ENCODE results near the gene TMEM161A.
A peak's percentile ranks its signal among the peaks of the same experiment; 100 is the strongest.
"Not testable (repeated sequence)": the region's sequence is repeated elsewhere in the genome, so short reads cannot be mapped to it uniquely, and the experiment has no call there.

Gene TMEM161A

DNA sequence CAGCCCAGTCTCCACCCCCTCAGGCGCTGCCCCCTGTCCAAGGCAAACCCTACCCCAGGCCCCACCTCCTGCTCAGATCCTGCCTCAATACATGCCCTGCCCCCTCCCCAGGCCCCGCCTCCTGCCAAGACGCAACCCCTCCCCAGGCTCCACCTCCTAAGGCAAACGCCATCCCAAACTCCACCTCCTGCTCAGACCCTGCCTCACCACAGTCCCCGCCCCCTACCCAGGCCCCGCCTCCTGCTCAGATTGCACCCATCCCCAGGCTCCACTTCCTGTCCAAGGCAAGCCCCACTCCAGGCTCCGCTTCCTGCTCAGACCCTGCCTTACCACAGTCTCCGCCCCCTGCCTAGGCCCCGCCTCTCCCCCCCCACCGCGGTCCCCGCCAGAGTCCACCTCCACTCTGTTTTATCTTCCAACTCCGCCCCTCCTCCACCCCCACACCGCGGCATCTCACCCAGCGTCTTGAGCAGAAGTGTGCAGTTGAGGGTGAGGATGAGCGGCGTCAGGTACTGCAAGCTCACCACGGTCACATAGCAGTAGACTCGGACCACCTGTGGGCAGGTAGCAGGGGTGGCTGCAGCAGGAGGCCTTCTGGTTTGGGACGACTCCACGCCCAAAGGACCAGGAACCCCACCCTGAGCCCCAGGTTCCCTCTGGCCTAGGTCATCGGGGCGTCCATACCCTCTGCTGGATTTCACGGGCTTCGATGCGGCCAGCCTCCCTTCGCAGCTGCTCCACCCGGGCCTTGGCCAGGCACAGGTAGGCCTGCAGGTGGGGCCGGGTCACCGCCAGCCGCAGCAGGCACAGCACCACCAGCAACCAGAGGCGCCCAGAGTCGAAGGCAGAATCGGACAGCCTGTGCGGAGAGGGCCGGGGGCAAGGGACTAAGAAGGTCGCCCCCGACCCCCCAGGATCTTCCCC, 17.7 kb downstream of the TMEM161A start:
- no peak for DNase-seq

DNA sequence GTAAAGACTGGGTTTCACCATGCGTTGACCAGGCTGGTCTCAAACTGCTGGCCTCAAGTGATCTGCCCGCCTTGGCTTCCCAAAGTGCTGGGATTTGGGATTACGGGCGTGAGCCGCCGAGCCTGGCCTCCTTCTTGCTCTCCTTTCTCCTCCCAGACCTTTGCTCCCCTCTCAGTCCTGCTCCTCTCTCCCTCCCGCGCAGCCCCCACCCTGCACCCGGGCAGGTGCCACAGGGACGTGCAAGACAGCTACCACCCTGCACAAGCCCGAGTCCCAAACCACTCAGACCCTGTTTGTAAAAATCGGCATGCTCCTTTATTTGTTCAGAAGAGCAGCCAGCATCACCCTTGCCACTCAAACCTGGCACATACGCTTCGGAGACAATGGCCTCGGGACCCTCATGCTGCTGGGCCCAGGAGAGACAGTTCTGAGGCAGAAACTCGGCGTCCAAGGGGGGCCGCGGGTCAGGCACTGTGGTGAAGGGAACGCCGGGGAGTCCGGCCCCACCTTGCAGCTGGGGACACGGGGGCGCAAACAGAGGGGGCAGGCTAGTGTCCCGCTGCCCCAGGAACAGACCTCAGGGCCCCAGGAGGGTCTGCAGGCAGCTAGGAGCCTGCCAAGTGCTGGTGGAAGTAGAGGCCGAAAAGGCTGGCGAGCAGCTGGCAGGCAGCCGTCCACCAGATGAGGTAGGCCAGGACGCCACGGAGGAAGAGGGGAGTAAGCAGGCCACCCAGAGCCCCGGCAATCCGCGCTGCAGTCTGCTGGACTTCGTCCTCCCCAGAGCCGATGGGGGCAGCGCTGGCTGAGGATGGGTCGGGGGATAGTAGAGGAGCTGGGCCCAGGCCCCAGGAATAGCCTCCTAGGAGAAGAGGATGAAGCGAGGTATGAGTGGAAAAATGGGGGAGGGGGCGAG, 18.7 kb downstream of the TMEM161A start:
- no peak for DNase-seq

DNA sequence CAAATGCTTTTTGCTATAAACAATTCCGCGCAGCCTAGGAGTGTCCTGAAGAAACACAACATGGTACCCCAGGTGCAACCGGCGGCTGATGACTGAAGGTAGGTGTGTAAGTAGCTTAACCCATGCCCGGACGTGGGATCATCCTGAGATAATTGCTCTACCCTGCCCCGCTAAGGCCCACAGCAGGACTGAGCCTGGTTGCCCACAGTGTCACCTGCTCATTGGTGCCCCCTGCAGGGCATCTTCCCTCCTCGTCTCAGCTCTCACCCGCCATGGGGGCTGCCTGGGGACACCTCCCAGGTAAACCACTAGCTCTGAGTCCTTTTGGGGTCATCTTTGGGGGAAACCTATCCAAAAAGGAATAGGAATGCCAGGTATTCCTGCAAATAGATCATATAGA, 22.3 kb downstream of the TMEM161A start:
- no peak for DNase-seq

DNA sequence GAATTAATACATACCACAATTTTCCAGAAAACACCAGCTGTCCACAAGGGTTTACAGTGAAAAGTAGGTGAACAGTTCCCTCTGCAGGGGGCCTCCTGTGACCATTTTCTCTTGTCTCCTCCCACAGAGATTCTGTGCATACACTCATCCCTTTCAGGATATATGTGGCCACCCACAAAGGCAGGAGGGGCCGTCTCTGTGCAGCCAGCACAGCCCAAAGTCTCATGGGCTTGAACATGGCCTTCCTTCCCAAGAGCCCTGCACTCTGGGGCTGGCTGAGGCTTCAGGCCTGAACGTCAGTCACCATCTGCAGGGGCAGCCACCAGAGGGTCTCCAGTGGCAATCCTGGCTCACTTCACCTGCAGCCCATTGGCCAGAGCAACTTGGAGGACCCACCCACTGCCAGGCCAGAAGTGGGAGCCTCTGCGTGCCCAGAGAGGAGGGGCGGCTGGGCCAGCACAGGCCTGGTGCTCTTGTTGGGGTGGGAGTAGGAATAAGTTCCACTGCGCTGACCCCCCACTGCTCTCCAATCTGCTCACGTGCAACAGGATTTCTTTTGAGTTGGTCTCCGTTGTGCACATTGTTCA, 25.1 kb downstream of the TMEM161A start:
- peak; percentile 48 for DNase-seq

DNA sequence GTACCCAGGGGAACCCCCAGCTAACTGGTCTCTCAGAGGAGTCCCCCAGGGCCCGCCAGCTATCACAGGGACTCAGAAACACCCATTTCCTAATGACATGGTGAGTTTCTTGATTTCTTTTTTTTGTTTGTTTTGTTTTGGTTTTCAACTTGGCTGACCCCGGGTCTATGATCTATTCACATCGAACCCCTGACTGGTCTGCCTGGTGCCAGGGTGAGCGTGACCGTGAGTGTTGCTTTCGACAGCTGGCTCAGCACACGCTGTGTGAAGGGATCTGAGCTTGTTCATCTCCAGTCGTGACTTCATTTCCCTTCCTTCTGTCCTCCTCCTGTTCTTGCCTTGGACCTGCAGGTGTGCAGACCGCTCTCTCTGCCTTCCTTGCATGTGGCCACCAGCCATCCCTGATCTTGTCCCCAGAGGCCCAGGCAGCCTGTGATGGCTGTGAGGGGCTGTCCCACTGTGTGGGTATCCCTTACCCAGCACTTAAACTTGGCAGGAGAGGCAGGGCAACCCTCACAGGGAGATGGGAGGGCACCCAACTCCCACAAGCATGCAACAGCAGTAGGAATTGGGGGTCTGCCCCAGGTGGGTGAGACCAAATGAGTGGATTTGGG, 26.2 kb downstream of the TMEM161A start:
- no peak for DNase-seq

DNA sequence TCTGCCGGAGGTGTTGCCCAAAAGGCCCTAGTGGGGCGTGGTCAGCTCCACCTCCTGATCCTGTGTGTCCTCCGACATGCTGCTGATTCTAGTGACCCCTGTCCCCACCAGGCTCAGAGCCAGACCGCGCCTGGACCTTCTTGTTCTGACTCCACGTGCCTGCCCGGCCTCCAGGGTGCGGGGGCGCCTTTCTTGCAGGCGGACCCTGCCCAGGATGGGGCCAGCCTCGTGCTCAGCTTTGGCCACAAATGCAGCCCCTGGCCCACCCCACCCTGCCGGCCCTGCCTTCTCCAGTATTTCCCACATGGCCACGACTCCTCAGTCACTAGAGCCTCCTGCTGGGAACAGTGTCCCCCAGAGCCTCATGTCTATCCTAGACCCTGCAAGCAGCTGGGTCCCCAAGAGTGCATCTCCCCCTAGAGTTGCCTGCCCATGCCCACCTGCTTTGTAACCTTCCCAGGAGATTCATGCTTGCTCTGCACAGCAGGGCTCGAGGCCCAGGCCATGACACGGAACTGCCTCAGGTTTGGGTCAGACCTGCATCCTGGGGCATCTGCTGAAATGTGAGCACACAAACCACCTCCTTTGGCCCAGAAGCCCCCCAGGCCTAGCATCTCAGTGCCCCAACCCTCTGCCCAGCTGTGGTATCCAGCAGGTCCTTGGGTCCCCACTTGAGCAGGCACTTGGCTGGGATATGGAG, 27.0 kb downstream of the TMEM161A start:
- DNase-seq = no peak

DNA sequence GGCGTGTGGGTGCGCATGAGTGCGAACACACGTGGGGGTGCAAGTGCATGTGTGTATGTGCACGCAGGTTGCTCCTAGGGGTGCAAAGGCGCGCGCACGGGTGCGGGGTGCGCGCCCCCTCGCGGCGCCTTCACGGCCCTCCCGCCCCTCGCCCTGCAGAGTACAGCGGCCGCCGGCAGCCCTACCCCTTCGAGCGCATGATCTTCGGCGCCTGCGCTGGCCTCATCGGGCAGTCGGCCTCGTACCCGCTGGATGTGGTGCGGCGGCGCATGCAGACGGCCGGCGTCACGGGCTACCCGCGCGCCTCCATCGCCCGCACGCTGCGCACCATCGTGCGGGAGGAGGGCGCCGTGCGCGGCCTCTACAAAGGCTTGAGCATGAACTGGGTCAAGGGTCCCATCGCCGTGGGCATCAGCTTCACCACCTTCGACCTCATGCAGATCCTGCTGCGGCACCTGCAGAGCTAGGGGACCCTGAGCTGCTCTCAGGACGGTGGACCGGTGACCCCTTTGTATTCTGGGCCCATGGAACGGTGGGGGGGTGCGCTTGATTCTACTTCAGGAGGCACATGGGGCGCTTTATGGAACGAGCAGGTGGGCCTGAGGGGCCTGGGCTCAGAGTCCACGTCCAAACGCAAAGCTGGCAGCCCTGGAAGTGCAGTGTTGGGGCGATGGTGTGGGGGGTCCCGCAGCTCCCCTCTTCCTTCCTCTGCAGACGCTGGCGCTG, 27.7 kb downstream of the TMEM161A start:
- no peak for DNase-seq

DNA sequence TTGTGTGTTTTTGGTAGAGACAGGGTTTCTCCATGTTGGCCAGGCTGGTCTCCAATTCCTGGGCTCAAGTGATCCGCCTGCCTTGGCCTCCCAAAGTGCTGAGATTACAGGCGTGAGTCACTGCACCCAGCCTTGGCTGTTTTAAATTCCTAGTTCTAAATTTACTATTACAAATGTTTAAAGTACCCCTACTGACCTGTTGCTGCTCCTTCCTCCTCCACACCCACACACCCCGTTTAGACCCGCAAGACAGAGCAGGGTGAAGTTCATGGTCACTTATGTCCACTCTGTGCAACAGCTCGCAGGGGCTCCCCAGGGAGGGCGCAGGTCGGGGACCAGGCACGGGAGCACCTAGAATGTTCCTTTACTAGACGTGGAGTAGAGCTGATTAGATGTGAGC, 28.7 kb downstream of the TMEM161A start:
- DNase-seq = no peak

DNA sequence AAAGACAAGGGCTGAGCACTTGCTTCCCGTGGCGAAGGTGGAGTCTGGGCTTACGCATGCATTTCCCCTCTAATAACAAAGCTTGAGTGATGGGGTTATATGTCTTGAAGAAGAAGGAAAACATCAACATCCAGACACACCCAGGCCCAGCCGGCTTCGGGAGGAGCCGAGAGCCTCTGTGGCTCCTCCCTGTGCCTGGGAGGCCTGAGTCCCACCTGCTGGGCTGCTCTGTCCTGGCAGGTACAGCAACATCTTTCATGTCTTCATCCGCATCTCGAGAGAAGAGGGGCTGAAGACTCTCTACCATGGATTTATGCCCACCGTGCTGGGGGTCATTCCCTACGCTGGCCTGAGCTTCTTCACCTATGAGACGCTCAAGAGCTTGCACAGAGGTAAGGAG, 30.6 kb downstream of the TMEM161A start:
- DNase-seq = no peak

DNA sequence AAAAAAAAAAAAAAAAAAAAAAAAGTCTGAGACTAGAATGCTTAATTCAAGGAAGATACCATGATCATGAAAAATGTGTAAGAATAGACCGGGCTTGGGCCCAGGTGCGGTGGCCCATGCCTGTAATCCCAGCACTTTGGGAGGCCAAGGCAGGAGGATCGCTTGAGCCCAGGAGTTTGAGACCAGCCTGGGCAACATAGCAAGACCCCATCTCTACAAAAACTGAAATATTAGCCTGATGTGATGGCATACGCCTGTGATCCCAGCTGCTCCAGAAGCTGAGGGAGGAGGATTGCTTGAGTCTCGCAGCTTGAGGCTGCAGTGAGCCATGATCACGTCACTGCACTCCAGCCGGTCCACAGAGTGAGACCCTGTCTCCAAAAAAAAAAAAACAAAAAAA, 31.3 kb downstream of the TMEM161A start:
- not testable (repeated sequence) for DNase-seq

DNA sequence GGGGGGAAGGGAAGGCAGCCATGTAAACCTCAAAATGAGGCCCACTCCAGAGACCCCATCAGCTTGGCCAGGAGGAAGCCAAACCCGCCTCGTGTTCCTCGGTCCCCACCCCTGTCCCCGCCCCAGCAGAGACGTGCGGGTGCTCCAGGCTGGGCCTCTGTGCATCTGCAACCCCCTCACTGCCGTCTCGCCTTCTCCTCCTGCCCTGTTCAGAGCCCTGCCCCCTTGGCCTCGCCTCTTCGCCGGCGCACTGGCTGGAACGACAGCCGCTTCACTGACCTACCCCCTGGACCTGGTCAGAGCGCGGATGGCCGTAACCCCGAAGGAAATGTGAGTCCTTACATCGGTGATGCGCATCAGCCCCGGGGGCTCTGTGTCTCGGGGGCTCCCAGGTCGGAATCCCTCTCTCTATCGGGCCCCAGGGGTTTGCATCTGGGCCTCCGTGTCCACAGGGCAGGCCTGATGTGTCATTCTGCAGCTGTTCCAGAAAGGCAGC, 32.2 kb downstream of the TMEM161A start:
- DNase-seq = no peak

DNA sequence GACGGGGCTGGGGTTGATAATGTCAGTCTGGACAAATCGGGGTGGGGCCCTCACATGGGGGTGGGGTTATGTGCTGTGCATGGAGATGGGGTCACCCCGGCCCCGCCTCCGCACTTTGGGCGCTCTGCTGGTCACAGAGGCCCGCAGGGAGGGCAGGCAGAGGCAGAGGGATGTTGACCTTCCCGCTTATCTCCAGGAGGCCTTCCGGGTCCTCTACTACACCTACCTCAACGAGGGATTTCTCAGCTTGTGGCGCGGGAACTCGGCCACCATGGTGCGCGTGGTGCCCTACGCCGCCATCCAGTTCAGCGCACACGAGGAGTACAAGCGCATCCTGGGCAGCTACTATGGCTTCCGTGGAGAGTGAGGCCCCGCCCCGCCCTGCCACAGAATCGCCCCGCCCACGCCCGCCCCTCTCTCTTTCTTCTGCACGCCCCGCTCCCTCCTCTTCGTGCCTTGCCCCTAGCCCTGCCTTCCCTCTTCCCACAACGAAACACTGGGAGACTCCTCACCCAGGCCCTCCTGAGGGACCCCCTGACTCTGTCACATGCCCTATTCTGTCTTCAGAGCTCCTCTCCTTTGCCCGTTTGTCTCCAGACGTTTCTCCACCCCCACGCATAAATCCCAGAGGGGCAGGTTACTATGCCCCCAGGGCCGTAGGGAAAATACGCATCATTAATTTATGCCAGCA, 32.8 kb downstream of the TMEM161A start:
- DNase-seq = no peak

DNA sequence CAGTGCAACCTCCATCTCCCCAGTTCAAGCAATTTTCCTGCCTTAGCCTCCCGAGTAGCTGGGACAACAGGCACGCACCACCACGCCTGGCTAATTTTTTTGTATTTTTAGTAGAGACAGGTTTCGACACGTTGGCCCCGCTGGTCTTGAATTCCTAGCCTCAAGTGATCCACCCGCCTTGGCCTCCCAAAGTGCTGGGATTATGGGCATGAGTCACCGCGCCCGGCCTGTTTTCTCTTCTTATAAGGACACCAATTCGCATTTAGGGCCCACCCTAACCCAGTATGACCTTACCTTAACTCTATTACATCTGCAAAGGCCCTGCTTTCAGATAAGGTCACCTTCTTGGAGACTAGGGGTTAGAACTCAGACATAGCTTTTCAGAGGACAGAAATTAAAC, 35.1 kb downstream of the TMEM161A start:
- no peak for DNase-seq

DNA sequence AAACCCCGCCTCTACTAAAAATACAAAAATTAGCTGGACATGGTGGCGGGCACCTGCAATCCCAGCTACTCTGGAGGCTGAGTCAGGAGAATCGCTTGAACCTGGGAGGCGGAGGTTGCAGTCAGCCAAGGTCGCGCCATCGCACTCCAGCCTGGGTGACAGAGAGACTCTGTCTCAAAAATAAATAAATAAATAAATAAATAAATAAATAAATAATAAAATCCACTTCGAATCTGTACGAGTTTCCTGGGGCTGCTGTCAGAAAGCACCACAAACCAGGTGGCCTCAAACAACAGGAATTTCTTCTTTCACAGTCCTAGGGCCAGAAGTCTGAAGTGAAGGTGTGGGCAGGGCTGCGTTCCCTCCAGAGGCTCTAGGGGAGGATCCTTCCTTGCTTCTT, 35.7 kb downstream of the TMEM161A start:
- DNase-seq = not testable (repeated sequence)

DNA sequence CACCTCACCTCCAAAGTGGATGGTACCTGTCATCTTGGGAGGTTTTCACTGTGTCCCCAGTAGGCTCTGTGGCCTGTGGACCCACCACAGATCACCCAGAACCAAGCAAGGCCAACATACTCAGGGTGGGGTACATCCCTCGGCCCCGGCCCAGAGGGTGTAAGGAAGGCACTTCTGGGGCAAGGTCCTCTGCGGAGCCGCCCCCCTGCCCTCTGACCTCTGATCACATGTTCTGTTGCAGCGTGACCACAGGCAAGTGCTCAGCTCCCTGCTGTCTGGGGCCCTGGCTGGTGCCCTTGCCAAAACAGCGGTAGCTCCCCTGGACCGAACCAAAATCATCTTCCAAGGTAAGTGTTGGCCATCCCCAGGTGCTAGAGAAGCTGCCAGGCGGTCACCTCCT, 36.7 kb downstream of the TMEM161A start:
- no peak for DNase-seq

DNA sequence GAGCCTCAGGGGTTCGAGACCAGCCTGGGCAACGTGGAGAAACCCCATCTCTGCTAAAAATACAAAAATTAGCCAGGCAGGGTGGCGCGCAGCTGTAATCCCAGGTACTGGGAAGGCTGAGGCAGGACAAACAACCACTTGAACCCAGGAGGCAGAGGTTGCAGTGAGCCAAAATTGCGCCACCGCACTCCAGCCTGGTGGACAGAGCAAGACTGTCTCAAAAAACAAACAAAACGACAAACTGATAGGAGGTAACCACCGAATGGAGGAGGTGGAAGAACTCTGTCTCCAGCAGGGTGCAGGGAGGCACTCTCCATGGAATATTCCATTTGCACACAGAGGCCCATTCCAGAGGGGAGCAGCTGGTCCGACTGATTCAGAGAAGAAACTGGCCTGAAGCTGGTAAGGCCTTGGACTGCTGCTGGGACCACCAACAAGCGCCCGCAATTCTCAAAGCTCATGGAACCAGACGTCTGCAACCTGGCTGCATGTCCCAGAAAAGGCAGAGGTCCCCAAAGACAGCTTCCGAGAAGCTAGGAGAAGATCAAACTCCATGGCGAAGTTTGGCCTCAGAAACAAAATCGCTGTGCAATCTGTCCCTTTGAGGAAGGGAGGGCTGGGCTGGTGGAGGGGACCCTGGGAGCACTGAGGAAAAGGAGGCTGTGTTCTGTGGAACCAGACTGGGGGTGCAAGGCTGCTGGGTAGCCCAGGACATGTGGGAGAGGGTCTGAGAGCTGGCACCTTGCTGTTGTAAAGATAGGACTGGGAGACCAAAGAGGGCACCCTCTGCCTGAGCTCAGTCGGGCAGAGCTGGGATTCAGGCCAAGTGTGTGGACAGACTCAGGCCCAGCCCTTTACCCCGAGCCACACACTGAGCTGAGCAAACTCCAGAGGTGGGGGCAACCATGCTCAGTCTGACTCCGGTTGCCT, 39.3 kb downstream of the TMEM161A start:
- no peak for DNase-seq

DNA sequence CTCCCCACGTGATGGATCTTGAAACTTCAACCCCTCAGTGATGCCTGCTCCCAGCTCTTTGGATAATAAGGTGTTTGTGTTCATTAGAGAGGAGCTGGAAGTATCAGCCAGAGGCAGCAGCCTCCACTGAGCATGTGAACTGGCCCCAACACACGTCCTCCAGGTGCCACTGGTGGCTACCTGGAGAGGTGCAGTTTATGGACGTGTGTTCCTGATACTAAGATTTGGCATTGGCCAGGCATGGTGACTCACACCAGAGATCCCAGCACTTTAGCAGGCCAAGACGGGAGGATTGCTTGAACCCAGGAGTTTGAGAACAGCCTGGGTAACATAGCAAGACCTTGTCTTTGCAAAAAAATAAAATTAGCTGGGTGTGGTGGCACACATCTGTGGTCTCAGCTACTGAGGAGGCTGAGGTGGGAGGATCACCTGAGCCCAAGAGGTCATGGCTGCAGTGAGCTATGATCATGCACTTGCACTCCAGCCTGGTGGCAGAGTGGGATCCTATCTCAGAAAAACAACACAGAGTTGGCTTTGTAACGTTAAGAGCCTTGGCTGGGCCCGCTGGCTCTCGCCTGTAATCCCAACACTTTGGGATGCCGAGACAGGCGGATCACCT, 40.1 kb downstream of the TMEM161A start:
- no peak for DNase-seq

DNA sequence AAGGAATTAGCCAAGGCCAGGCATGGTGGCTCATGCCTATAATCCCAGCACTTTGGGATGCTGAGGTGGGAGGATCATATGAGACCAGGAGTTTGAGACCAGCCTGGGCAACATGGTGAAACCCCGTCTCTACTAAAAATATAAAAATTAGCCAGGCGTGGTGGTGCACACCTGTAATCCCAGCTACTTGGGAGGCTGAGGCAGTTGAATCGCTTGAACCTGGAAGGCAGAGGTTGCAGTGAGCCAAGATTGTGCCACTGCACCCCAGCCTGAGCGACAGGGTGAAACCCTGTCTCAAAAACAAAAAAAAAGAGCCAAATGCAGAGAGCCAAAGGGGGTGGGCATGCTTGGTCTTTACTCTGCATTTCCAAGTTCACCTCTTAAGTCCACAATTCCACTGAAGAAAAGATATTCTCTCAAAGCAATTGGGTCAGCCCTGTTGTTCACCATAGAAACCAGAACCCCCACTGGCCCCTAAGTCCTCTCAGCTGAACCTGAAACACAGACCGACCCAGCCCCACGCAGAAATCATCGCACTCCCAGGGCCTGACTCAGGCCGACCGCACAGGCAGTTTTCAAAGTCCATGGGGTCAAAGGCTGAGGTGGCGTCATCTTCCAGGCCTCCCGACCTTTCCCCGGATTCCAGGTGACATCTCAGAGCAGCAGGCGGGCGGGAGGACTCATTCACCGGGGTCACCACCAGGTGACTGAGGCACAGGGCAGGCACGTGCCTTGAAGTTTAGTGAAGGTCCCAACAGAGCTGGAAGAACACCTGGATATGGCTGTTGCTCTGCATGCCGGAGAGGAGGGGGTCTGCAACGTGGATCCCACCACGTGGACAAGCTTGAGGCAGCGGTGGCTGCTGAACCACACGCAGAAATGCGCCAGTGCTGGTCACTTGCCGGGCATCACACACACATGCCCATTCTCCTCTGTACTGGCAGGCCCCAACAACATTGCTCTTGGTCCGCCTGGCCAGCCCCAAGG, 41.3 kb downstream of the TMEM161A start:
- DNase-seq = no peak
